Suprapubic skin (tissue), 4 donors: ENCODE measurements around the gene F7.

ENCODE experiments used
- CTCF ChIP-seq, 2 donors: fragments of 200-600 bp in 1 of 2; fragments of 450-650 bp in 1 of 2; sonication (generic) in 1 of 2; IDR thresholded peaks; one replicate each; pipeline ENCODE4 v1.5.1; 2016 to 2019; ENCODE audit warnings: antibody characterized with exemption in 2 of 2, mild to moderate bottlenecking in 1 of 2, moderate library complexity in 1 of 2
- EP300 ChIP-seq: sonication (generic); formaldehyde crosslinking; IDR thresholded peaks from one replicate; pipeline ENCODE4 v1.6.1; 2017; ENCODE audit warnings: antibody characterized with exemption
- POLR2AphosphoS5 ChIP-seq, 3 donors: sonication (generic); formaldehyde crosslinking; IDR thresholded peaks; one replicate each; pipeline ENCODE4 v1.6.1; 2017; ENCODE audit warnings: antibody characterized with exemption in 3 of 3

- TF ChIP-seq POLR2AphosphoS5 (IDR thresholded peaks at IDR 0.05) (no peak), CTCF (IDR thresholded peaks at IDR 0.05) (no peak), EP300 (no peak)
These were observed 11.8 kb upstream of the F7 start for GRCh38 chr13:113093580-113094409.
